SK-N-MC (cell line): ENCODE measurements around the gene DGKQ.

ENCODE experiments used
- EZH2 ChIP-seq: fragments of 200-600 bp; sonication (generic); IDR thresholded peaks from one replicate; pipeline ENCODE4 v1.6.1; 2017; ENCODE audit warnings: antibody characterized with exemption
- FOXP2 ChIP-seq: optimal IDR thresholded peaks from 2 replicates; pipeline ENCODE3; 2011; ENCODE audit warnings: mild to moderate bottlenecking, moderate library complexity; ENCODE audit not compliant: insufficient read depth; ENCODE audit errors: extremely low read length, control extremely low read depth
- POLR2AphosphoS5 ChIP-seq: IDR thresholded peaks from 2 replicates; pipeline ENCODE4 v1.6.1; 2012; ENCODE audit warnings: mild to moderate bottlenecking, low read depth, low read length, borderline replicate concordance

DNA sequence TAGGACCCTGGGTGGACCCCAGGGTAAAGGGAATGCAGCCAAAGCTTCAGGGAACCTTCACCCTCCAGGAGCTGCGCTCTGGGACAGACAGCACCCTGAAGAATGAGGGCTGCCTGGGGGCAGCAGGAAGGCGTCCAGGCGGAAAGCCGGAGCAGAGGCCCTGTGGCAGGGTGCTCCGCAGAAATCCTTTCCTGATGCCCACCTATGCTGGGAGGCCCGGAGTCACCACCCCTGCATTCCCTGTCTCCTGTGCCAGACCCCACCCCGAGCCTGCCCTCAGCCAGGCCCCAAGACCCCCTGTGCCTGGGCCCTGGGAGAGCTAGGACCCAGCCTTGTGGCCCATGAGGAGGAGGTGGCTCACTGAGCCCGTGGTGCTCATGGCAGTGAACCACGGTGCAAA lies 1.3 kb upstream of the DGKQ start:
- TF ChIP-seq POLR2AphosphoS5 (no peak), EZH2 (no peak), FOXP2 (no peak)
